ENCODE data around the gene SRA1.

SRA1 gene

GRCh38 chr5:140545606-140546005, 11.7 kb downstream of the SRA1 start:
- Histone ChIP-seq H3K27ac (replicated peaks) (no peak overlapping the region), H3K4me3 (replicated peaks; ENCODE audit: insufficient read depth, low read length) (no peak overlapping the region)
- DNase-seq (ENCODE audit: low read depth in 1 of 2, low spot score in 1 of 2): no peak

DNA sequence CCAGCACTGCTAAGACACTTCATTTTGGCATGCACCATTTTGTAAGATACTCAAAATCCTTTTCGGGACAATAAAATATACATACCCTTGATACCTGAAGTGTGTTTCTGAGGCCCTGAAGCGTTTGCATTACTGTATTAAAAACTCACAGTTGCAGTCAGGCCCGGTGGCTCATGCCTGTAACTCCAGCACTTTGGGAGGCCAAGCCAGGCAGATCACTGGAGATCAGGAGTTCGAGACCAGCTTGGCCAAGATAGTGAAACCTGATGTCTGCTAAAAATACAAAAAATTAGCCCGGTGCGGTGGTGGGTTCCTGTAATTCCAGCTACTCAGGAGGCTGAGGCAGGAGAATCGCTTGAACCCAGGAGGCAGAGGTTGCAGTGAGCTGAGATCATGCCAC, 12.3 kb downstream of the SRA1 start:
- H3K27ac ChIP-seq (replicated peaks): no peak overlapping the region
- H3K27me3 ChIP-seq (ENCODE audit: insufficient read depth, poor library complexity, severe bottlenecking): no peaks in the 10 kb centered on the region
- H3K4me3 ChIP-seq (replicated peaks; ENCODE audit: insufficient read depth, low read length): no peak overlapping the region
- no peak for DNase-seq (ENCODE audit: low read depth in 1 of 2, low spot score in 1 of 2)
- TF ChIP-seq, protein P1, sequence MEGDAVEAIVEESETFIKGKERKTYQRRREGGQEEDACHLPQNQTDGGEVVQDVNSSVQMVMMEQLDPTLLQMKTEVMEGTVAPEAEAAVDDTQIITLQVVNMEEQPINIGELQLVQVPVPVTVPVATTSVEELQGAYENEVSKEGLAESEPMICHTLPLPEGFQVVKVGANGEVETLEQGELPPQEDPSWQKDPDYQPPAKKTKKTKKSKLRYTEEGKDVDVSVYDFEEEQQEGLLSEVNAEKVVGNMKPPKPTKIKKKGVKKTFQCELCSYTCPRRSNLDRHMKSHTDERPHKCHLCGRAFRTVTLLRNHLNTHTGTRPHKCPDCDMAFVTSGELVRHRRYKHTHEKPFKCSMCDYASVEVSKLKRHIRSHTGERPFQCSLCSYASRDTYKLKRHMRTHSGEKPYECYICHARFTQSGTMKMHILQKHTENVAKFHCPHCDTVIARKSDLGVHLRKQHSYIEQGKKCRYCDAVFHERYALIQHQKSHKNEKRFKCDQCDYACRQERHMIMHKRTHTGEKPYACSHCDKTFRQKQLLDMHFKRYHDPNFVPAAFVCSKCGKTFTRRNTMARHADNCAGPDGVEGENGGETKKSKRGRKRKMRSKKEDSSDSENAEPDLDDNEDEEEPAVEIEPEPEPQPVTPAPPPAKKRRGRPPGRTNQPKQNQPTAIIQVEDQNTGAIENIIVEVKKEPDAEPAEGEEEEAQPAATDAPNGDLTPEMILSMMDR (IDR thresholded peaks at IDR 0.05; ENCODE audit: insufficient read depth, low read length): no peak
- TF ChIP-seq SPI1 (IDR thresholded peaks at IDR 0.05; ENCODE audit: borderline replicate concordance, low read depth) (no peak), POLR2AphosphoS5 (IDR thresholded peaks at IDR 0.05; ENCODE audit: low read depth) (no peak), REST (IDR thresholded peaks at IDR 0.05; ENCODE audit: insufficient replicate concordance, low read depth) (no peak), GABPA (IDR thresholded peaks at IDR 0.05; ENCODE audit: low read depth) (no peak)

More at GRCh38 chr5:140545606-140546005, 11.7 kb downstream of the SRA1 start:
- no peaks in the 10 kb centered on the region for H3K27me3 ChIP-seq (ENCODE audit: insufficient read depth, poor library complexity, severe bottlenecking)
- TF ChIP-seq SPI1 (IDR thresholded peaks at IDR 0.05; ENCODE audit: borderline replicate concordance, low read depth): no peak
- TF ChIP-seq GABPA (IDR thresholded peaks at IDR 0.05; ENCODE audit: low read depth): no peak
- TF ChIP-seq, protein P1 (IDR thresholded peaks at IDR 0.05; ENCODE audit: insufficient read depth, low read length): no peak
- no peak for TF ChIP-seq POLR2AphosphoS5 (IDR thresholded peaks at IDR 0.05; ENCODE audit: low read depth)
- TF ChIP-seq REST (IDR thresholded peaks at IDR 0.05; ENCODE audit: insufficient replicate concordance, low read depth): no peak

- TF ChIP-seq, protein P1 (IDR thresholded peaks at IDR 0.05; ENCODE audit: insufficient read depth, low read length): no peak
- Histone ChIP-seq H3K4me3 (replicated peaks; ENCODE audit: insufficient read depth, low read length) (no peak overlapping the region), H3K27me3 (ENCODE audit: insufficient read depth, poor library complexity, severe bottlenecking) (no peaks in the 10 kb centered on the region), H3K27ac (replicated peaks) (no peak overlapping the region)
- no peak for DNase-seq (ENCODE audit: low read depth in 1 of 2, low spot score in 1 of 2)
Observed at GRCh38 chr5:140542972-140543371, 14.3 kb downstream of the SRA1 start.

DNA sequence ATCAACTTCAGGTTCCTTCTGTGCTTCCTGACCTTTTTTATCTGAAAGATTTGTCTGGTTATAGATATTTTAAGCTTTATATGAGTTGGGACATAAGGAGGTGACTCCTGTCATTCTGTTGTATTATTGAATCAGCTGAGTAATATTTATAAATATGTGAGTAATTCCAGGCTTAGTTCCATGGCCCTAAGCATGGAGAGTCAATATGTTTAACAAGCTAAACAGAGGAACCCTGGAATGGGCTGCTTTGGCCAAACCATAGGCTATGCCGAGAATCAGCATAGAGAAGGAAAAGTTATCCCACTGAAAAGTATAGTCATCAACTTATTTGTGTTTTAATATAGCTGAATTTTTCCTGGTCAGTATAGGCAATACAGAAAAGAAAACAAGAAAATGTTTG, 17.0 kb downstream of the SRA1 start:
- DNase-seq (ENCODE audit: low read depth in 1 of 2, low spot score in 1 of 2): no peak
- H3K27me3 ChIP-seq (ENCODE audit: insufficient read depth, poor library complexity, severe bottlenecking): no peaks in the 10 kb centered on the region
- no peak overlapping the region for H3K27ac ChIP-seq (replicated peaks)
- TF ChIP-seq POLR2AphosphoS5 (IDR thresholded peaks at IDR 0.05; ENCODE audit: low read depth): no peak
- TF ChIP-seq REST (IDR thresholded peaks at IDR 0.05; ENCODE audit: insufficient replicate concordance, low read depth): no peak
- TF ChIP-seq, protein P1 (IDR thresholded peaks at IDR 0.05; ENCODE audit: insufficient read depth, low read length): no peak
- no peak for TF ChIP-seq SPI1 (IDR thresholded peaks at IDR 0.05; ENCODE audit: borderline replicate concordance, low read depth)
- no peak for TF ChIP-seq GABPA (IDR thresholded peaks at IDR 0.05; ENCODE audit: low read depth)
- no peak overlapping the region for H3K4me3 ChIP-seq (replicated peaks; ENCODE audit: insufficient read depth, low read length)

Data from HL-60 (cell line).